BLaER1 treated with 17β-estradiol and CSF1 and Interleukin-3, amounts not matched to agents 10 nM and 100 nM (cell line): ENCODE measurements around the gene AP3D1.
"Not testable (repeated sequence)": the region's sequence is repeated elsewhere in the genome, so short reads cannot be mapped to it uniquely, and the experiment has no call there.

Experiments
- H3K27ac ChIP-seq, 11 experiments: shearing (Covaris generic); formaldehyde crosslinking; 2 replicates each; pipeline ENCODE4 v1.8.1; 2022
- H3K27me3 ChIP-seq, 11 experiments: shearing (Covaris generic); formaldehyde crosslinking; 2 replicates each; pipeline ENCODE4 v1.8.1; 2022
- H3K36me3 ChIP-seq, 11 experiments: shearing (Covaris generic); formaldehyde crosslinking; 2 replicates each; pipeline ENCODE4 v1.8.1; 2022
- H3K4me1 ChIP-seq, 10 experiments: shearing (Covaris generic); formaldehyde crosslinking; 2 replicates each; pipeline ENCODE4 v1.8.1; 2022
- H3K4me2 ChIP-seq, 11 experiments: shearing (Covaris generic); formaldehyde crosslinking; 2 replicates each; pipeline ENCODE4 v1.8.1; 2022
- H3K4me3 ChIP-seq, 10 experiments: shearing (Covaris generic); formaldehyde crosslinking; 2 replicates each; pipeline ENCODE4 v1.8.1; 2022
- H3K9ac ChIP-seq, 11 experiments: shearing (Covaris generic); formaldehyde crosslinking; 2 replicates each; pipeline ENCODE4 v1.8.1; 2022
- H3K9me3 ChIP-seq, 11 experiments: shearing (Covaris generic); formaldehyde crosslinking; replicated peaks in 1 of 11; 2 replicates each; pipeline ENCODE4 v1.8.1; 2022
- H4K20me1 ChIP-seq, 11 experiments: shearing (Covaris generic); formaldehyde crosslinking; 2 replicates each; pipeline ENCODE4 v1.8.1; 2022
- Cebpa-rat ChIP-seq, 11 experiments: shearing (Covaris generic); IDR thresholded peaks; 2 replicates each; pipeline ENCODE4 v1.8.1; 2022

Gene AP3D1

GRCh38 chr19:2138061-2138728 lies 13.2 kb downstream of the AP3D1 start:
- H3K4me1 ChIP-seq: peaks cover 0 to 30% (median 16%) of the 10 kb centered on the region in 10 experiments; a peak in 14 of 20 replicates
- no peaks in the 10 kb centered on the region for H3K9me3 ChIP-seq
- no peak overlapping the region for H3K27ac ChIP-seq
- H3K36me3 ChIP-seq: peaks cover 39 to 93% (median 75%) of the 10 kb centered on the region in 11 experiments
- peaks cover 73 to 100% (median 94%) of the 10 kb centered on the region in 11 experiments for H4K20me1 ChIP-seq
- peak overlapping the region in 1 of 11 experiments; percentile 5; a peak in 1 of 22 replicates for H3K9ac ChIP-seq
- TF ChIP-seq Cebpa-rat (IDR thresholded peaks at IDR 0.05): no peak
- no peak overlapping the region for H3K4me3 ChIP-seq
- no peaks in the 10 kb centered on the region for H3K27me3 ChIP-seq
- no peak overlapping the region for H3K4me2 ChIP-seq

- peaks cover 0 to 29% (median 16%) of the 10 kb centered on the region in 10 experiments; a peak in 14 of 20 replicates for H3K4me1 ChIP-seq
- H3K4me2 ChIP-seq: no peak overlapping the region
- peaks cover 53 to 97% (median 82%) of the 10 kb centered on the region in 11 experiments for H3K36me3 ChIP-seq
- no peak overlapping the region for H3K27ac ChIP-seq
- no peak overlapping the region for H3K4me3 ChIP-seq
- H4K20me1 ChIP-seq: peaks cover 73 to 100% (median 94%) of the 10 kb centered on the region in 11 experiments
- no peak for TF ChIP-seq Cebpa-rat (IDR thresholded peaks at IDR 0.05)
- no peaks in the 10 kb centered on the region for H3K9me3 ChIP-seq
- H3K27me3 ChIP-seq: no peaks in the 10 kb centered on the region
- H3K9ac ChIP-seq: no peak overlapping the region
These were observed 14.6 kb downstream of the AP3D1 start for GRCh38 chr19:2136796-2137195.

- Histone ChIP-seq H3K9ac (no peak overlapping the region), H3K9me3 (no peaks in the 10 kb centered on the region), H3K36me3 (peaks cover 60 to 97% (median 87%) of the 10 kb centered on the region in 11 experiments), H3K27ac (no peak overlapping the region), H3K4me3 (no peak overlapping the region), H3K4me2 (no peak overlapping the region), H3K27me3 (no peaks in the 10 kb centered on the region), H4K20me1 (peaks cover 73 to 100% (median 91%) of the 10 kb centered on the region in 11 experiments), H3K4me1 (peaks cover 0 to 21% (median 11%) of the 10 kb centered on the region in 10 experiments; a peak in 14 of 20 replicates)
- no peak for TF ChIP-seq Cebpa-rat (IDR thresholded peaks at IDR 0.05)
These were observed 15.6 kb downstream of the AP3D1 start for GRCh38 chr19:2135474-2136402.

- Histone ChIP-seq H3K36me3 (peaks cover 67 to 91% (median 87%) of the 10 kb centered on the region in 11 experiments), H3K9ac (peak overlapping the region in 1 of 11 experiments; percentile 21; a peak in 1 of 22 replicates)
These were observed 18.5 kb downstream of the AP3D1 start for GRCh38 chr19:2132731-2133490.

GRCh38 chr19:2132191-2132590 lies 19.2 kb downstream of the AP3D1 start:
- no peaks in the 10 kb centered on the region for H3K9me3 ChIP-seq
- H3K27ac ChIP-seq: no peak overlapping the region
- H3K9ac ChIP-seq: no peak overlapping the region
- no peak overlapping the region for H3K4me3 ChIP-seq
- peaks cover 62 to 96% (median 84%) of the 10 kb centered on the region in 11 experiments for H4K20me1 ChIP-seq
- H3K36me3 ChIP-seq: peaks cover 67 to 91% (median 87%) of the 10 kb centered on the region in 11 experiments
- TF ChIP-seq Cebpa-rat (IDR thresholded peaks at IDR 0.05): no peak
- H3K4me1 ChIP-seq: peaks cover 0 to 5% (median 0%) of the 10 kb centered on the region in 10 experiments; a peak in 2 of 20 replicates
- H3K27me3 ChIP-seq: no peaks in the 10 kb centered on the region
- no peak overlapping the region for H3K4me2 ChIP-seq

More at GRCh38 chr19:2132731-2133490, 18.5 kb downstream of the AP3D1 start:
- no peaks in the 10 kb centered on the region for H3K9me3 ChIP-seq
- 0 out of 22 replicates have a peak overlapping the region, but pooled peaks of 1 of the 11 experiments have one; percentile 31 for H3K27ac ChIP-seq
- H3K27me3 ChIP-seq: no peaks in the 10 kb centered on the region
- peaks cover 0 to 5% (median 0%) of the 10 kb centered on the region in 10 experiments; a peak in 2 of 20 replicates for H3K4me1 ChIP-seq
- no peak for TF ChIP-seq Cebpa-rat (IDR thresholded peaks at IDR 0.05)
- H3K4me3 ChIP-seq: no peak overlapping the region
- H3K4me2 ChIP-seq: no peak overlapping the region
- peaks cover 62 to 96% (median 84%) of the 10 kb centered on the region in 11 experiments for H4K20me1 ChIP-seq

GRCh38 chr19:2131012-2131975 lies 20.1 kb downstream of the AP3D1 start:
- peaks cover 65 to 96% (median 84%) of the 10 kb centered on the region in 11 experiments for H4K20me1 ChIP-seq
- not testable (repeated sequence) for H3K9me3 ChIP-seq, H3K27me3 ChIP-seq, H3K4me3 ChIP-seq, H3K27ac ChIP-seq, H3K4me2 ChIP-seq, H3K4me1 ChIP-seq
- H3K9ac ChIP-seq: peak overlapping the region in 3 of 11 experiments; percentile 8 to 23 (median 19); a peak in 1 of 22 replicates
- peaks cover 67 to 91% (median 87%) of the 10 kb centered on the region in 11 experiments for H3K36me3 ChIP-seq

- Histone ChIP-seq H4K20me1 (peaks cover 66 to 96% (median 82%) of the 10 kb centered on the region in 11 experiments), H3K27ac (peak overlapping the region in 1 of 11 experiments; percentile 12; a peak in 2 of 22 replicates)
These were observed 21.2 kb downstream of the AP3D1 start for GRCh38 chr19:2129892-2130770.

More at GRCh38 chr19:2129892-2130770, 21.2 kb downstream of the AP3D1 start:
- Histone ChIP-seq H3K27me3 (no peaks in the 10 kb centered on the region), H3K4me2 (no peak overlapping the region), H3K9ac (peak overlapping the region in 5 of 11 experiments; percentile 8 to 36 (median 19); a peak in 1 of 22 replicates), H3K36me3 (peaks cover 73 to 91% (median 88%) of the 10 kb centered on the region in 11 experiments), H3K9me3 (no peaks in the 10 kb centered on the region), H3K4me3 (no peak overlapping the region), H3K4me1 (peaks cover 0 to 7% (median 0%) of the 10 kb centered on the region in 10 experiments; a peak in 1 of 20 replicates)
- no peak for TF ChIP-seq Cebpa-rat (IDR thresholded peaks at IDR 0.05)
